GM12892 (cell line): ENCODE data around the gene FNDC11.

Experiments used
- DNase-seq: peaks from one replicate; pipeline ENCODE4 v3.0.0; 2011; ENCODE audit not compliant: insufficient read length
- FAIRE-seq: peaks from 2 replicates; lab custom pipeline; 2011; peaks lifted over from hg19 to GRCh38; lab: Jason Lieb, UNC
- POLR2A ChIP-seq: IDR thresholded peaks from 2 replicates; pipeline ENCODE4 v1.6.1; 2011; ENCODE audit warnings: low read depth, low read length, control low read depth
- POLR2AphosphoS5 ChIP-seq: IDR thresholded peaks from 2 replicates; pipeline ENCODE4 v1.6.1; 2011; ENCODE audit warnings: low read depth, low read length, control low read depth
- TAF1 ChIP-seq: IDR thresholded peaks from 2 replicates; pipeline ENCODE4 v1.6.1; 2011; ENCODE audit warnings: low read depth, mild to moderate bottlenecking, control low read depth, low read length, borderline replicate concordance

Gene FNDC11

DNA sequence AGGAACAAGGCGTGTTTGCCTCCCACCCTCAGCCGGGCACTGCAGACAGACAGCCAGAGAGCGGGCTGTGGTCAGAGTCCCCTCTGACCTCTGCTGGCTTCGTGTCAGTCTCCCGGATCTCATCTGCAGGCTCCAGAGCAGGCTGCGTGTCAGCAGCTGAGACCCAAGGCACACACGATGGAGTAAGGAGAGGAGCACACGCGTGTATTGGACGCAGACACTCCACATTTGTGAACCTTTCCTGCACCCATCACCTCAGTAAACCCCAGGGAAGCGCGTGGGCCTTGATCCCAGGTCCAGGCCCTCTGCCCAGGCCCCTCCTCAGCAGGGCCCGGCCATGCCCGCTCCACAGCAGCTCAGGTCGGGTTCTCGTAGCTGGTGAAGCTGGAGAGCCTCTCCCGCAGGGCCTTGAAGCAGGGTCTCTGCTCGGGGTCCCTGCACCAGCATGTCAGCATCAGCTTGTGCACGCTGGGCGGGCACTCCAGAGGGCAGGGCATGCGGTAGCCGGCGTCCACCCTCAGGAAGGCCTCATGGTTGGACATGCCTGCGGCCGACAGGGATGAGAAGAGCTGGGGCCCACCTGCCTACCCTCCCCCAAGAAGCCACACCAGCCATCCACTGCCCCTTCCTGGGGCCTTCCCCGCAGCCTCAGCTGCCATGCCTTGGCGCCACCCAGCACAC, 24.6 kb upstream of the FNDC11 start:
- TF ChIP-seq POLR2A = no peak
- TF ChIP-seq POLR2AphosphoS5 = no peak
- TF ChIP-seq TAF1 = no peak
- FAIRE-seq = no peak
- no peak for DNase-seq

DNA sequence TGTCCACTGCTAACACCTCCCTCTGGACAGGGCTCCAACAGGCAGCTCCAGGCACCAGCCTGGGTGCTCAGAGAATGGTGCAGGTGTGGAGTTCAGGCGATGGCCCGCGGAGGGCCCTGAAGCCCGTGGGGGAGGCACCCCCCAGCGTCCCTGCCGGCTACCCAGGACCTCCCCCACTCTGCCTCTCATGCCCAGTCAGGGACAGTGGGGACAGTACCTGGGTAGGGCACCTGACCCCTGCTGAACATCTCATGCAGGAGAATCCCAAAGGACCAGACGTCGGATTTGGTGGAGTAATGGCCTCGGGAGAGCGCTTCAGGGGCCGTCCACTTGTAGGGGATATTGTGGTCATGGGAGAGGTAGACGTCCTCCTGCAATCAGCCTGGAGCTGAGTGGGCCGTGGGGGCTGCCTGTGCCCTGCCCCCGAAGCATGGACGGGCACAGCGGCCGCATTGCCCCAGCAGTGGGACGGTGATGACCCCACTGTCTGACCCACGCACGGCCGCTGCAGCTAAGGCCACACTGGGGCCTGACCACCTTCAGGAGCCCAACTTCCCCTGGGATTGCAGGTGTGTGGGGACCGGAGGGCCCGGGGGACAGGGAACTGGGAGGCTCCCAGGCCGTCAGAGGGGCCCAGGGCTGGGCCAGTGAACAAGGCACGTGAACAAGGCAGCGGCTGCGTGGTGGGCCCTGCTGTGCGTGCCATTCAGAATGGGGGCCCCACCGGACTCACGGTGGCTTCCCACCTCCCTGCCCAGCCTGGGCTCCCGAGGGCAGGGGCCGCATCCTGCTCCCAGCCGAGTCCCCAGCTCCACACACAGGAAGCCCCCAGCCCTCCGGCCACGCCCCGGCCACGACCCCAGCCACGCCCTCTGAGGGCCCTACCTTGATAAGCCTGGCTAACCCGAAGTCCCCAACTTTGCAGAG, 23.8 kb upstream of the FNDC11 start:
- FAIRE-seq = no peak
- DNase-seq = no peak
- TF ChIP-seq TAF1 (no peak), POLR2A (no peak), POLR2AphosphoS5 (no peak)

DNA sequence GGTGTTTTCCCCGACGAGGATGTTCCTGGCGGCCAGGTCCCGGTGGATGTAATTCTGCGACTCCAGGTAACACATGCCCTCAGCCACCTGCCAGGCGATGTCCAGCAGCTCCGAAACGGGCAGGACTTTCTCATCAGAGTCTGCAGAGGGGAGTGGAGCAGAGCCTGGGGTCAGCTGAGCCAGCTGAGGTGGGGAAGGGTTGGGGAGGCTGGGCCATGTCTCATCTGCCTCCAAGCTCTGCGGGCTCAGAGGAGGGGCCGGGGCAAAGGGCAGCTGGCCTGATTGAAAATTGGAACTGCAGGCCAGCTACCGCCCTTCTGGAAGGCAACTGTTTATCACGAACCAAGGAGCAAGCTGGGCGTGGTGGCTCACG, 23.2 kb upstream of the FNDC11 start:
- no peak for TF ChIP-seq TAF1
- TF ChIP-seq POLR2A = no peak
- no peak for TF ChIP-seq POLR2AphosphoS5
- FAIRE-seq = no peak
- no peak for DNase-seq

DNA sequence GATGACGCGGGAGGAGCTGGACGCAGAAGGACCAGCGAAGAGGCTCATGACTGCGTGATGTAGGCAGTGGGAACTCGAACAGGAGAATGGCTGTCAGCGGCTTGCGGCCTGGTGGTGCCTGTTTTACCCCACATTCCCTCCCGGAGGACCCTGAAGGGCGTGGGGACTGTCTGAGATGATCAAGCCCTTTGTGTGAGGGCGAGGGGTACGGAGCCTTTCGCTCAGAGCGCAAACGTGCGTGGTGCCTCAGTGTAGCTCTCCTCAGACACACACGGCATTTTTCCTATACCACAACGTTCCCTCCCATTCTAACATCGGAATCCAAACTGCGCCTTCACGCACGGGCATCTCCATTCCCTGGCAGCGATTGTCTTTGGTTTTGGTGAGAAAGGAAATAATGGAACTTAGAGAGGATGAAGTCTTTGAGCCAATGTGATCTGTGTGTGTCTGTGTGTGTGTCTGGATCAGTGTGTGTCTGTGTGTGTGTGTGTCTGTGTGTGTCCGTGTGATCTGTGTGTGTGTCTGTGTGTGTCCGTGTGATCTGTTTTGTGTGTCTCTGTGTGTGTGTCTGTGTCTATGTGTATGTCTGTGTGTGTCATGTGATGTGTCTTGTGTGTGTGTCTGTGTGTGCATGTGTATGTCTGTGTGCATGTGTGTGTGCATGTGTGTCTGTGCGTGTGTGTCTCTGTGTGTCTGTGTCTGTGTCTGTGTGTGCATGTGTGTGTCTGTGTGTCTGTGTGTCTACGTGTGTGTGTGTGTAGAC, 22.1 kb upstream of the FNDC11 start:
- TF ChIP-seq TAF1 = no peak
- TF ChIP-seq POLR2A = no peak
- no peak for TF ChIP-seq POLR2AphosphoS5
- FAIRE-seq = no peak
- DNase-seq = no peak

DNA sequence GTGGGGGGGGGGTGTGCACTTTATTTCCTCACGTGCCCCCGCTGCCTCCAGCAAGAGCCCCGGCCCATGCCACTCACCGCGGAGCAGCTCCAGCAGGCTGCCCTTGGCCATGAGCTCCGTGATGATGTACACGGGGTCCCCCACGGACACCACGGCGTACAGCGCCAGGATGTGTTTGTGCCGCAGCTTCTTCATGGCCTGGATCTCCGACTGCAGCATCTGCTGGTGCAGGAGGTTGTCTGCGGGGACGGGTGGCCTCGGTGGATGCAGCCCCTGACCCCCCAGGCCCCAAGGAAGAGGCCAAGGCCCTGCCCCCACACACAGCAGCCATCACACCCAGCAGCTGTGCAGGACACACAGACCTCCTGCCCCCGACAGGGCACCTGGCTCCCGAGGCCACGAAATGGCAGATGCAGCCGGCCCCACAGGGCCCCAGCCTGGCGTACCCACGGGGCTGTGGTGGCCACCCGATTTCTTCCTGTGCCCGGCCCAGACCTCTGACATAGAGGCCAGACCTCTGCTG, 21.4 kb upstream of the FNDC11 start:
- TF ChIP-seq POLR2A (no peak), POLR2AphosphoS5 (no peak)
- FAIRE-seq (no peak), DNase-seq (no peak)

DNA sequence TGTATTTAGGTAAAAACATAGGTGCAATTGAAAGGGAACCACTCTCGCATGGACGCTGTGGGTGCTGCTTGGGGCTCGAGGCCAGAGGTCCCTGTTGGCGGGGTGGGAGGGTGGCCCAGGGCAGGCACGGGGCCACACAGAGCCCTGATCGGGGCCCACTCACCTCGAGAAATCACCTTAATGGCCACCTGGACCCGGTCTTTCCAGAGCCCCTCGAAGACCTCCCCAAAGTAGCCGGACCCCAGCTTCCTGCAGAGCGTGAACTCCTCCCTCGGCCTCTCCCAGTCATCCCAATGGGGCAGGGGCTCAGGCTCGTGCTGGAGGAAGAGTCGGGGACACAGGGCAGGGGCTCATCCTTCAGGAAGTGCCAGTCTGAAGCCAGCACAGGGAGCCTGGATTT, 20.6 kb upstream of the FNDC11 start:
- no peak for TF ChIP-seq POLR2A
- no peak for TF ChIP-seq TAF1
- TF ChIP-seq POLR2AphosphoS5 = no peak
- FAIRE-seq (no peak), DNase-seq (no peak)

DNA sequence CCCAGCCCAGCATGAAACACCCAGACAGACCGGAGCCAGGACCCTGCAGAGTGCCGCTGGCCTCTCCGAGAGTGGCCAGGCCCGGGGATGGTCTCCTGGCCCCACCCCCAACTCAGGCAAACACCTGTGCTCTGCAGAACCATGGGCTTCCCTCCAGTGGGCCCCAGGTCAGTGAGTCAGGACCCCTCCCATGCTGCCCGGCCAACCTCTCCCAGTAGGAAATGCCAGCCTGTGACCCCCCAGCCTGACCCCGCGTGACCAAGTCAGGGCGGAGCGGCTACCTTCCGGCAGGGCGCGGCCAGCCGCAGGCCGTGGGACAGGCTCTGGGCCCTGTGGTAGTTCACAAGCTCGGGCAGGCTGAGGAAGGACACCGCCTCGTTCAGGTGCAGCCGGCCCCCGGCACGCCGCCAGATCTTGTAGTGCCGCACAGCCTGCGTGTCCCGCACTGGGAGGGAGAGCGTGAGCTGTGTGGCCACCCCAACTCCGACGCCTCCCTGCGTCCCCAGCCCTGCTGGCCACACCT, 20.0 kb upstream of the FNDC11 start:
- FAIRE-seq = no peak
- TF ChIP-seq POLR2A = no peak
- no peak for TF ChIP-seq TAF1
- TF ChIP-seq POLR2AphosphoS5 = no peak
- DNase-seq = no peak

DNA sequence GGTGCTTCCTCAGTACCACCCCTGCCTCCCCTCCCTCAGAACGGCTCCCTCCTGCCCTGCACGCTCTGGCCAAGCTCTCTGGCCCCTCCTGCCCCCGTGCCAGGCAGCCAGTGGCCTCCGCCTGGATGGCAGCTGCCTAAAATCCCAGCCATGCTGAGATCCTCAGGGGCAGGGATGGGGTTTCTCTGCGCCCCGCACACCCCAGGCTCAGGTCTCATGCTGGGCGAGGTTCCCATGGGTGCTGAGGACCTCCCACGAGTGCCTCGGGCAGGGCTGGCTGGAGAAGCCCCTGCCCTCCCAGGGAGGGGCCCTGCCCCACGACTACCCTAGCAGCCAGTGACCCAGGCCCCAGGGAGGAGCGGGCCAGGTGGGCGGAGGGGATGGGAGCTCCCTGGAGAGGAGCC, 19.5 kb upstream of the FNDC11 start:
- DNase-seq (no peak), FAIRE-seq (no peak)
- no peak for TF ChIP-seq POLR2AphosphoS5
- TF ChIP-seq POLR2A = no peak
- no peak for TF ChIP-seq TAF1

DNA sequence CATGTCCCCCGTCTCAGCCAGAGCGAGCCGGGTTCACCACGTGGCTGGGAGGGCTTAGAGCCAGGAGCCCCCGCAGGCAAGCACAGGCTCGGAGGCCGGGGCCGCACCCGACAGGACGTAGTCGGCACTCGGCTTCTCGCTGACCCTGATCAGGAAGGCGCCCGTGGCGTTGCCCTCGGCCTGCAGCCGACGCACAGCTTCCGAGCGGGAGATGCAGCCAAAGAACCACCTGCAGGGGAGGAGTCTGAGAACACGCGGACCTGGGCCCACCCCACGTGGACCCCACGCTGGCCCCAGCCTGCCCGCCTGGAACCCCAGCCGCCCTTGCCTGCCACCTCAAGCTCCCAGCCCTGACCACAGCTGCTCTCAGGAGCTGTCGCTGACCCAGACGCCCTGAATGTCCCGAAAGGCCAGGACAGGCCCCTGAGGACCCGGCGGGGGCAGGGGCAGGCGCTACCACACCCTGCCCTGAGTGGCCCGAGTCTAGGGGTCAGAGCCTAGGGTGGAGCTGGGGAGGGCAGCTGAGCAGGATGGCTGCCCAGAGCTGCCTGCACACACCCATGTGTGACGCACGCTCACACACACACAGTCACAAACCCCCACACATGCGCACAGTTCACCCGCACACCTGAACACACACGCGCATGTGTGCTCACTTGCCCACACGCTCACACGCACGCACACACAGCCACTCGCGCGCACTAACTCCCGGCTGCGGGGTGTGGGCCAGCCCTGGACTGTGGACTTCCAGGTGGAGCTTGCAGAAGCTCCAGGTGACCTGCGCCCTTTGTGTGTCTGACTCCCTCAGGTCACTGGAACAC, 18.9 kb upstream of the FNDC11 start:
- FAIRE-seq = no peak
- DNase-seq = no peak
- no peak for TF ChIP-seq TAF1
- TF ChIP-seq POLR2A = no peak
- TF ChIP-seq POLR2AphosphoS5 = no peak
